GM23338 (cell line): ENCODE results near the gene PHRF1. TPM values are rescaled to one million over a fixed set of nuclear protein-coding genes. Genes with fewer than 3 reads are reported as not detected.

Source experiments
- ATAC-seq: fragments of 200-7000 bp; cut with Tn5 transposase; 3 replicates; pipeline ENCODE4 v1.9.1; 2020
- DNase-seq: peaks from one replicate; pipeline ENCODE4 v3.0.0-alpha.2; 2015; ENCODE audit warnings: low spot score
- H2AFZ ChIP-seq: fragments of 200-600 bp; sonication (generic); 2 replicates; pipeline ENCODE4 v1.8.0; 2016; ENCODE audit warnings: antibody characterized with exemption, mild to moderate bottlenecking, moderate library complexity
- H3F3A ChIP-seq: fragments of 200-600 bp; sonication (generic); replicated peaks from 2 replicates; pipeline ENCODE4 v1.8.0; 2017; ENCODE audit warnings: antibody characterized with exemption, mixed run types, low read depth
- H3K27ac ChIP-seq: fragments of 200-600 bp; sonication (generic); 2 replicates; pipeline ENCODE4 v1.6.1; 2016; ENCODE audit warnings: low read depth
- H3K27me3 ChIP-seq: fragments of 200-600 bp; sonication (generic); 2 replicates; pipeline ENCODE4 v1.8.0; 2016; ENCODE audit warnings: mild to moderate bottlenecking, mixed run types, moderate library complexity; ENCODE audit not compliant: insufficient read depth
- H3K36me3 ChIP-seq: fragments of 200-600 bp; sonication (generic); 2 replicates; pipeline ENCODE4 v1.8.0; 2016; ENCODE audit warnings: mild to moderate bottlenecking; ENCODE audit not compliant: insufficient read depth
- H3K4me1 ChIP-seq: fragments of 200-600 bp; sonication (generic); 2 replicates; pipeline ENCODE4 v1.8.0; 2016; ENCODE audit warnings: mild to moderate bottlenecking, moderate library complexity; ENCODE audit not compliant: insufficient read depth
- H3K4me2 ChIP-seq: fragments of 200-600 bp; sonication (generic); 2 replicates; pipeline ENCODE4 v1.7.1; 2017; ENCODE audit warnings: mixed run types
- H3K4me3 ChIP-seq: fragments of 200-600 bp; sonication (generic); 2 replicates; pipeline ENCODE4 v1.6.1; 2016; ENCODE audit warnings: mixed run types
- H3K79me2 ChIP-seq: fragments of 200-600 bp; sonication (generic); replicated peaks from 2 replicates; pipeline ENCODE4 v1.8.0; 2017; ENCODE audit warnings: mild to moderate bottlenecking; ENCODE audit not compliant: insufficient read depth
- H3K9me2 ChIP-seq: fragments of 200-600 bp; sonication (generic); 2 replicates; pipeline ENCODE4 v1.8.0; 2017; ENCODE audit not compliant: insufficient read depth
- H4K20me1 ChIP-seq: fragments of 200-600 bp; sonication (generic); replicated peaks from 2 replicates; pipeline ENCODE4 v1.8.0; 2017; ENCODE audit warnings: mild to moderate bottlenecking; ENCODE audit not compliant: insufficient read depth
- H3K27ac Mint-ChIP-seq: 2 replicates; pipeline ENCODE4 v1.8.0; 2020; ENCODE audit warnings: inconsistent platforms, mild to moderate bottlenecking, moderate library complexity, mixed read lengths
- H3K27me3 Mint-ChIP-seq: 3 replicates; pipeline ENCODE4 v1.8.0; 2022; ENCODE audit warnings: low read depth, mild to moderate bottlenecking, moderate library complexity, mixed read lengths, inconsistent platforms; ENCODE audit not compliant: insufficient read depth, poor library complexity
- H3K36me3 Mint-ChIP-seq: 3 replicates; pipeline ENCODE4 v1.8.0; 2021; ENCODE audit warnings: low read depth, mild to moderate bottlenecking, inconsistent platforms, moderate library complexity, mixed read lengths
- H3K4me1 Mint-ChIP-seq: 3 replicates; pipeline ENCODE4 v1.8.0; 2020; ENCODE audit warnings: mild to moderate bottlenecking, inconsistent platforms, mixed read lengths
- H3K4me3 Mint-ChIP-seq: 3 replicates; pipeline ENCODE4 v1.8.0; 2021; ENCODE audit warnings: moderate library complexity, mild to moderate bottlenecking, inconsistent platforms, mixed read lengths
- H3K9me3 Mint-ChIP-seq: 3 replicates; pipeline ENCODE4 v1.8.0; 2020; ENCODE audit warnings: moderate library complexity, mild to moderate bottlenecking, inconsistent platforms, mixed read lengths
- CREB1 ChIP-seq: fragments of 250-450 bp; sonication (Bioruptor Pico); IDR thresholded peaks from 2 replicates; pipeline ENCODE4 v1.5.0; 2020; ENCODE audit warnings: low read depth, mild to moderate bottlenecking, moderate library complexity
- EZH2 ChIP-seq: fragments of 200-600 bp; sonication (generic); IDR thresholded peaks from one replicate; pipeline ENCODE4 v1.8.0; 2017; ENCODE audit warnings: antibody characterized with exemption, mild to moderate bottlenecking, low read depth; ENCODE audit not compliant: unreplicated experiment
- EZH2phosphoT487 ChIP-seq: fragments of 200-600 bp; sonication (generic); IDR thresholded peaks from one replicate; pipeline ENCODE4 v1.8.1; 2018; ENCODE audit warnings: antibody characterized with exemption; ENCODE audit not compliant: unreplicated experiment
- JUNB ChIP-seq: IDR thresholded peaks from one replicate; pipeline ENCODE4 v1.6.1; 2016; ENCODE audit warnings: antibody characterized with exemption; ENCODE audit not compliant: unreplicated experiment
- NANOG ChIP-seq: IDR thresholded peaks from 2 replicates; pipeline ENCODE4 v1.6.1; 2016; ENCODE audit warnings: antibody characterized with exemption, borderline replicate concordance
- POLR2AphosphoS5 ChIP-seq: IDR thresholded peaks from 2 replicates; pipeline ENCODE4 v1.6.1; 2016; ENCODE audit warnings: antibody characterized with exemption, low read depth
- STAT1 ChIP-seq: IDR thresholded peaks from one replicate; pipeline ENCODE4 v1.6.1; 2016; ENCODE audit warnings: antibody characterized with exemption; ENCODE audit not compliant: unreplicated experiment
- ZNF114 ChIP-seq: fragments of 250-450 bp; sonication (Bioruptor Pico); IDR thresholded peaks from 2 replicates; pipeline ENCODE4 v1.5.0; 2020; ENCODE audit warnings: mild to moderate bottlenecking, moderate library complexity
- ZNF331 ChIP-seq: fragments of 250-450 bp; sonication (Bioruptor Pico); IDR thresholded peaks from 2 replicates; pipeline ENCODE4 v1.5.0; 2020; ENCODE audit warnings: low read depth, mild to moderate bottlenecking, moderate library complexity
- polyA plus RNA-seq: library from polyadenylated mRNA; unstranded; fragments of >200 nt; fragmentation: Nextera tagmentation; extraction: Ambion mirVana; gene quantifications from 2 replicates; pipeline ENCODE4 v1.2.1, GENCODE V29; 2016
- total RNA-seq: library from RNA; depleted of rRNA; stranded (reverse); fragments of >200 nt; shearing (Covaris generic); gene quantifications from 2 replicates; pipeline ENCODE4 v1.2.3, GENCODE V29; 2014
- TF ChIP-seq, protein P1 (sequence below): fragments of 250-450 bp; sonication (Bioruptor Pico); IDR thresholded peaks from 2 replicates; pipeline ENCODE4 v1.5.0; 2020; ENCODE audit warnings: mild to moderate bottlenecking, moderate library complexity
- TF ChIP-seq, protein P2 (sequence below), 2 experiments: fragments of 200-600 bp in 1 of 2; sonication (generic) in 1 of 2; conservative IDR thresholded peaks; 2 replicates each; pipeline versions ENCODE4 v1.5.1 to v1.6.1; 2016 to 2017; ENCODE audit warnings: antibody characterized with exemption in 2 of 2, low read depth in 2 of 2, mild to moderate bottlenecking in 2 of 2, moderate library complexity in 1 of 2
- TF ChIP-seq, protein P3 (sequence below): IDR thresholded peaks from one replicate; pipeline ENCODE4 v1.6.1; 2018; ENCODE audit warnings: antibody characterized with exemption; ENCODE audit not compliant: unreplicated experiment

The PHRF1 gene
- total and polyA plus RNA-seq, 2 experiments from 2014 or later, result 11.0 to 45.9 TPM

DNA sequence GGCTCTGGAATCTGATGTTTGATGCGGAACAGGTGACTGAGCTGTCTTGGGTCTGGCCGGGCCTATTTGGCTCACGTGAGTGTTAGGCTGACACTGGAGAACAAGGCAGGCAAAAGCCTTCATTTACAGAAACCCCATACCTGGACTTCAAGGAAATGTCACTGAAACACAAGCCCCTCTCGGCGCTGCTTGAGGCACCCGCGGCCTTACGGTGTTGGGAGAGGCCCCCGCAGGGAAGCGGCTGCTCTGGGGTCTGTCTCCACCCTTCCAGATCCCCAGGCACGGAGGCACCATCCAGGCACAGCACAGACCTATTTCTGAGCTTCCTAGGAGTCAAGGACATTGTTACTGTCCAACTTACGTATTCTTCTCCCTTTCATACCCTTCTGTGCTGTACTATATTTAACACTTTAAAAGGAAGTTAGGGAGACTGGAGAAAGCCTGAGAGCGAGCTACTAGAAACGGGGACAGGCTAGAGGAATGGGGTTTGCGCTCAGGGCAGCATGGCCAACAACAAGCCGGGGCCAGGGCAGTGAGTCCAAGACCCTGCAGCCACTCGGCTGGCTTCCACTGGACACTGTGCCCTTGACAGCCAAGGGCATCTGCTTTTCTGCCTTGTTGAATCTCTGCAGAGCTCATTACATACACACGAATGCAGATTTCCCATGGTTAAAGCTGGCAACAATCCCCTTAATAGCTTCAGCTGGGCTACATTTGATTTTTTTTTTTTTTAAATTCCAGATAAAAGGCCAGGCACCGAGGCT is 84.6 kb downstream of the PHRF1 start:
- peaks cover 13% of the 10 kb centered on the region; the same call in 1 of the 2 replicates for H4K20me1 ChIP-seq
- H3K27ac Mint-ChIP-seq, result no peak overlapping the region
- H2AFZ ChIP-seq, result no peak overlapping the region
- no peak overlapping the region for H3K4me3 Mint-ChIP-seq
- H3K27me3 Mint-ChIP-seq, result peaks cover 3% of the 10 kb centered on the region
- no peak overlapping the region for H3K4me3 ChIP-seq
- peaks cover 24% of the 10 kb centered on the region for H3K36me3 Mint-ChIP-seq
- H3K4me1 Mint-ChIP-seq, result 0 out of 3 replicates have a peak, but pooled peaks cover 3% of the 10 kb centered on the region
- H3K27me3 ChIP-seq, result no peaks in the 10 kb centered on the region
- H3K4me2 ChIP-seq, result no peak overlapping the region
- H3K27ac ChIP-seq, result peak overlapping the region; percentile 69; the same call in 1 of the 2 replicates
- DNase-seq (no peak), ATAC-seq (no peak)
- no peaks in the 10 kb centered on the region for H3K9me3 Mint-ChIP-seq
- TF ChIP-seq JUNB (no peak), ZNF331 (CRISPR knock-in tag) (no peak), ZNF114 (no peak), EZH2 (no peak), EZH2phosphoT487 (no peak), STAT1 (no peak), NANOG (no peak), POLR2AphosphoS5 (no peak), CREB1 (CRISPR knock-in tag) (no peak)
- TF ChIP-seq, protein P1, sequence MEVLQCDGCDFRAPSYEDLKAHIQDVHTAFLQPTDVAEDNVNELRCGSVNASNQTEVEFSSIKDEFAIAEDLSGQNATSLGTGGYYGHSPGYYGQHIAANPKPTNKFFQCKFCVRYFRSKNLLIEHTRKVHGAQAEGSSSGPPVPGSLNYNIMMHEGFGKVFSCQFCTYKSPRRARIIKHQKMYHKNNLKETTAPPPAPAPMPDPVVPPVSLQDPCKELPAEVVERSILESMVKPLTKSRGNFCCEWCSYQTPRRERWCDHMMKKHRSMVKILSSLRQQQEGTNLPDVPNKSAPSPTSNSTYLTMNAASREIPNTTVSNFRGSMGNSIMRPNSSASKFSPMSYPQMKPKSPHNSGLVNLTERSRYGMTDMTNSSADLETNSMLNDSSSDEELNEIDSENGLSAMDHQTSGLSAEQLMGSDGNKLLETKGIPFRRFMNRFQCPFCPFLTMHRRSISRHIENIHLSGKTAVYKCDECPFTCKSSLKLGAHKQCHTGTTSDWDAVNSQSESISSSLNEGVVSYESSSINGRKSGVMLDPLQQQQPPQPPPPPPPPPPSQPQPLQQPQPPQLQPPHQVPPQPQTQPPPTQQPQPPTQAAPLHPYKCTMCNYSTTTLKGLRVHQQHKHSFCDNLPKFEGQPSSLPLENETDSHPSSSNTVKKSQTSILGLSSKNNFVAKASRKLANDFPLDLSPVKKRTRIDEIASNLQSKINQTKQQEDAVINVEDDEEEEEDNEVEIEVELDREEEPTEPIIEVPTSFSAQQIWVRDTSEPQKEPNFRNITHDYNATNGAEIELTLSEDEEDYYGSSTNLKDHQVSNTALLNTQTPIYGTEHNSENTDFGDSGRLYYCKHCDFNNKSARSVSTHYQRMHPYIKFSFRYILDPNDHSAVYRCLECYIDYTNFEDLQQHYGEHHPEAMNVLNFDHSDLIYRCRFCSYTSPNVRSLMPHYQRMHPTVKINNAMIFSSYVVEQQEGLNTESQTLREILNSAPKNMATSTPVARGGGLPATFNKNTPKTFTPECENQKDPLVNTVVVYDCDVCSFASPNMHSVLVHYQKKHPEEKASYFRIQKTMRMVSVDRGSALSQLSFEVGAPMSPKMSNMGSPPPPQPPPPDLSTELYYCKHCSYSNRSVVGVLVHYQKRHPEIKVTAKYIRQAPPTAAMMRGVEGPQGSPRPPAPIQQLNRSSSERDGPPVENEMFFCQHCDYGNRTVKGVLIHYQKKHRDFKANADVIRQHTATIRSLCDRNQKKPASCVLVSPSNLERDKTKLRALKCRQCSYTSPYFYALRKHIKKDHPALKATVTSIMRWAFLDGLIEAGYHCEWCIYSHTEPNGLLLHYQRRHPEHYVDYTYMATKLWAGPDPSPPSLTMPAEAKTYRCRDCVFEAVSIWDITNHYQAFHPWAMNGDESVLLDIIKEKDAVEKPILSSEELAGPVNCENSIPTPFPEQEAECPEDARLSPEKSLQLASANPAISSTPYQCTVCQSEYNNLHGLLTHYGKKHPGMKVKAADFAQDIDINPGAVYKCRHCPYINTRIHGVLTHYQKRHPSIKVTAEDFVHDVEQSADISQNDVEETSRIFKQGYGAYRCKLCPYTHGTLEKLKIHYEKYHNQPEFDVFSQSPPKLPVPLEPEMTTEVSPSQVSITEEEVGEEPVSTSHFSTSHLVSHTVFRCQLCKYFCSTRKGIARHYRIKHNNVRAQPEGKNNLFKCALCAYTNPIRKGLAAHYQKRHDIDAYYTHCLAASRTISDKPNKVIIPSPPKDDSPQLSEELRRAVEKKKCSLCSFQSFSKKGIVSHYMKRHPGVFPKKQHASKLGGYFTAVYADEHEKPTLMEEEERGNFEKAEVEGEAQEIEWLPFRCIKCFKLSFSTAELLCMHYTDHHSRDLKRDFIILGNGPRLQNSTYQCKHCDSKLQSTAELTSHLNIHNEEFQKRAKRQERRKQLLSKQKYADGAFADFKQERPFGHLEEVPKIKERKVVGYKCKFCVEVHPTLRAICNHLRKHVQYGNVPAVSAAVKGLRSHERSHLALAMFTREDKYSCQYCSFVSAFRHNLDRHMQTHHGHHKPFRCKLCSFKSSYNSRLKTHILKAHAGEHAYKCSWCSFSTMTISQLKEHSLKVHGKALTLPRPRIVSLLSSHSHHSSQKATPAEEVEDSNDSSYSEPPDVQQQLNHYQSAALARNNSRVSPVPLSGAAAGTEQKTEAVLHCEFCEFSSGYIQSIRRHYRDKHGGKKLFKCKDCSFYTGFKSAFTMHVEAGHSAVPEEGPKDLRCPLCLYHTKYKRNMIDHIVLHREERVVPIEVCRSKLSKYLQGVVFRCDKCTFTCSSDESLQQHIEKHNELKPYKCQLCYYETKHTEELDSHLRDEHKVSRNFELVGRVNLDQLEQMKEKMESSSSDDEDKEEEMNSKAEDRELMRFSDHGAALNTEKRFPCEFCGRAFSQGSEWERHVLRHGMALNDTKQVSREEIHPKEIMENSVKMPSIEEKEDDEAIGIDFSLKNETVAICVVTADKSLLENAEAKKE (CRISPR knock-in tag), result no peak
- TF ChIP-seq, protein P2, sequence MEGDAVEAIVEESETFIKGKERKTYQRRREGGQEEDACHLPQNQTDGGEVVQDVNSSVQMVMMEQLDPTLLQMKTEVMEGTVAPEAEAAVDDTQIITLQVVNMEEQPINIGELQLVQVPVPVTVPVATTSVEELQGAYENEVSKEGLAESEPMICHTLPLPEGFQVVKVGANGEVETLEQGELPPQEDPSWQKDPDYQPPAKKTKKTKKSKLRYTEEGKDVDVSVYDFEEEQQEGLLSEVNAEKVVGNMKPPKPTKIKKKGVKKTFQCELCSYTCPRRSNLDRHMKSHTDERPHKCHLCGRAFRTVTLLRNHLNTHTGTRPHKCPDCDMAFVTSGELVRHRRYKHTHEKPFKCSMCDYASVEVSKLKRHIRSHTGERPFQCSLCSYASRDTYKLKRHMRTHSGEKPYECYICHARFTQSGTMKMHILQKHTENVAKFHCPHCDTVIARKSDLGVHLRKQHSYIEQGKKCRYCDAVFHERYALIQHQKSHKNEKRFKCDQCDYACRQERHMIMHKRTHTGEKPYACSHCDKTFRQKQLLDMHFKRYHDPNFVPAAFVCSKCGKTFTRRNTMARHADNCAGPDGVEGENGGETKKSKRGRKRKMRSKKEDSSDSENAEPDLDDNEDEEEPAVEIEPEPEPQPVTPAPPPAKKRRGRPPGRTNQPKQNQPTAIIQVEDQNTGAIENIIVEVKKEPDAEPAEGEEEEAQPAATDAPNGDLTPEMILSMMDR (conservative IDR thresholded peaks at IDR 0.05; ENCODE audit: low read depth in 2 of 2), result no peak
- TF ChIP-seq, protein P3, sequence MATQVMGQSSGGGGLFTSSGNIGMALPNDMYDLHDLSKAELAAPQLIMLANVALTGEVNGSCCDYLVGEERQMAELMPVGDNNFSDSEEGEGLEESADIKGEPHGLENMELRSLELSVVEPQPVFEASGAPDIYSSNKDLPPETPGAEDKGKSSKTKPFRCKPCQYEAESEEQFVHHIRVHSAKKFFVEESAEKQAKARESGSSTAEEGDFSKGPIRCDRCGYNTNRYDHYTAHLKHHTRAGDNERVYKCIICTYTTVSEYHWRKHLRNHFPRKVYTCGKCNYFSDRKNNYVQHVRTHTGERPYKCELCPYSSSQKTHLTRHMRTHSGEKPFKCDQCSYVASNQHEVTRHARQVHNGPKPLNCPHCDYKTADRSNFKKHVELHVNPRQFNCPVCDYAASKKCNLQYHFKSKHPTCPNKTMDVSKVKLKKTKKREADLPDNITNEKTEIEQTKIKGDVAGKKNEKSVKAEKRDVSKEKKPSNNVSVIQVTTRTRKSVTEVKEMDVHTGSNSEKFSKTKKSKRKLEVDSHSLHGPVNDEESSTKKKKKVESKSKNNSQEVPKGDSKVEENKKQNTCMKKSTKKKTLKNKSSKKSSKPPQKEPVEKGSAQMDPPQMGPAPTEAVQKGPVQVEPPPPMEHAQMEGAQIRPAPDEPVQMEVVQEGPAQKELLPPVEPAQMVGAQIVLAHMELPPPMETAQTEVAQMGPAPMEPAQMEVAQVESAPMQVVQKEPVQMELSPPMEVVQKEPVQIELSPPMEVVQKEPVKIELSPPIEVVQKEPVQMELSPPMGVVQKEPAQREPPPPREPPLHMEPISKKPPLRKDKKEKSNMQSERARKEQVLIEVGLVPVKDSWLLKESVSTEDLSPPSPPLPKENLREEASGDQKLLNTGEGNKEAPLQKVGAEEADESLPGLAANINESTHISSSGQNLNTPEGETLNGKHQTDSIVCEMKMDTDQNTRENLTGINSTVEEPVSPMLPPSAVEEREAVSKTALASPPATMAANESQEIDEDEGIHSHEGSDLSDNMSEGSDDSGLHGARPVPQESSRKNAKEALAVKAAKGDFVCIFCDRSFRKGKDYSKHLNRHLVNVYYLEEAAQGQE, result no peak
- H3K79me2 ChIP-seq, result peaks cover 3% of the 10 kb centered on the region; the same call in 1 of the 2 replicates
- no peaks in the 10 kb centered on the region for H3K4me1 ChIP-seq
- no peaks in the 10 kb centered on the region for H3K9me2 ChIP-seq
- H3K36me3 ChIP-seq, result peaks cover 9% of the 10 kb centered on the region
- peaks cover 18% of the 10 kb centered on the region; the same call in 1 of the 2 replicates for H3F3A ChIP-seq
